A673 (cell line): ENCODE data around the gene TUBA4A.

Experiments used
- EZH2 ChIP-seq: fragments of 200-600 bp; sonication (generic); IDR thresholded peaks from 2 replicates; pipeline ENCODE4 v1.6.1; 2017; ENCODE audit warnings: borderline replicate concordance, low read depth, mild to moderate bottlenecking, mixed read lengths, antibody characterized with exemption, low read length; ENCODE audit not compliant: poor library complexity, severe bottlenecking
- TF ChIP-seq, protein P1 (sequence below): fragments of 300-800, 200-600 bp; sonication (generic); conservative IDR thresholded peaks from 2 replicates; pipeline ENCODE4 v1.5.1; 2017; ENCODE audit warnings: low read depth, mild to moderate bottlenecking, antibody characterized with exemption, low read length, moderate library complexity, mixed read lengths

DNA sequence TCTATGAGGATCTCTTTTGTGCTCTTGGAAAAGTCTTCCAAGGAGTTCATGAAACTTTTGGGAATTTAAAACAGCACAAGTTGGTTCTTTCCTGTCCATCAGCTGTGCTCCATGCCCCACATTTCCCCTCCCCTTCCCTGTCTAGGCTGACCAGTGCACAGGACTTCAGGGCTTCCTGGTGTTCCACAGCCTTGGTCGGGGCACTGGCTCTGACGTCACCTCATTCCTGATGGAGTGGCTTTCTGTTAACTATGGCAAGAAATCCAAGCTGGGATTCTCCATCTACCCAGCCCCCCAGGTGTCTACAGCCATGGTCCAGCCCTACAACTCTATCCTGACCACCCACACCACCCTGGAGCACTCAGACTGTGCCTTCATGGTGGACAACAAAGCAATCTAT lies 17.3 kb upstream of the TUBA4A start:
- TF ChIP-seq, protein P1, sequence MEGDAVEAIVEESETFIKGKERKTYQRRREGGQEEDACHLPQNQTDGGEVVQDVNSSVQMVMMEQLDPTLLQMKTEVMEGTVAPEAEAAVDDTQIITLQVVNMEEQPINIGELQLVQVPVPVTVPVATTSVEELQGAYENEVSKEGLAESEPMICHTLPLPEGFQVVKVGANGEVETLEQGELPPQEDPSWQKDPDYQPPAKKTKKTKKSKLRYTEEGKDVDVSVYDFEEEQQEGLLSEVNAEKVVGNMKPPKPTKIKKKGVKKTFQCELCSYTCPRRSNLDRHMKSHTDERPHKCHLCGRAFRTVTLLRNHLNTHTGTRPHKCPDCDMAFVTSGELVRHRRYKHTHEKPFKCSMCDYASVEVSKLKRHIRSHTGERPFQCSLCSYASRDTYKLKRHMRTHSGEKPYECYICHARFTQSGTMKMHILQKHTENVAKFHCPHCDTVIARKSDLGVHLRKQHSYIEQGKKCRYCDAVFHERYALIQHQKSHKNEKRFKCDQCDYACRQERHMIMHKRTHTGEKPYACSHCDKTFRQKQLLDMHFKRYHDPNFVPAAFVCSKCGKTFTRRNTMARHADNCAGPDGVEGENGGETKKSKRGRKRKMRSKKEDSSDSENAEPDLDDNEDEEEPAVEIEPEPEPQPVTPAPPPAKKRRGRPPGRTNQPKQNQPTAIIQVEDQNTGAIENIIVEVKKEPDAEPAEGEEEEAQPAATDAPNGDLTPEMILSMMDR = no peak
- no peak for TF ChIP-seq EZH2
